Hepatocyte (in vitro differentiated cells): ENCODE results near the gene SPDYE6. TPM values are rescaled to one million over a fixed set of nuclear protein-coding genes. Genes with fewer than 3 reads are reported as not detected.
A peak's percentile ranks its signal among the peaks of the same experiment; 100 is the strongest.

Experiments
- DNase-seq: peaks from one replicate; pipeline ENCODE4 v3.0.0-alpha.2; 2016; ENCODE audit warnings: low spot score
- H2AFZ ChIP-seq: fragments of 200-600 bp; sonication (generic); 2 replicates; pipeline ENCODE4 v1.6.0; 2016; ENCODE audit warnings: antibody characterized with exemption, mild to moderate bottlenecking
- H3K27ac ChIP-seq: fragments of 200-600 bp; sonication (generic); 2 replicates; pipeline ENCODE4 v1.5.1; 2016; ENCODE audit warnings: mild to moderate bottlenecking
- H3K27me3 ChIP-seq: fragments of 200-600 bp; sonication (generic); 2 replicates; pipeline ENCODE4 v1.6.1; 2016
- H3K36me3 ChIP-seq: fragments of 200-600 bp; sonication (generic); replicated peaks from 2 replicates; pipeline ENCODE4 v1.5.1; 2016; ENCODE audit warnings: low read depth; ENCODE audit not compliant: insufficient read depth
- H3K4me1 ChIP-seq: fragments of 200-600 bp; sonication (generic); 2 replicates; pipeline ENCODE4 v1.5.1; 2016; ENCODE audit warnings: mild to moderate bottlenecking, moderate library complexity; ENCODE audit not compliant: insufficient read depth
- H3K4me2 ChIP-seq: fragments of 200-600 bp; sonication (generic); 2 replicates; pipeline ENCODE4 v1.6.0; 2016
- H3K4me3 ChIP-seq: fragments of 200-600 bp; sonication (generic); 2 replicates; pipeline ENCODE4 v1.5.1; 2016; ENCODE audit warnings: mild to moderate bottlenecking
- H3K79me2 ChIP-seq: fragments of 200-600 bp; sonication (generic); 2 replicates; pipeline ENCODE4 v1.6.0; 2017; ENCODE audit warnings: mild to moderate bottlenecking
- H3K9me2 ChIP-seq: fragments of 200-600 bp; sonication (generic); replicated peaks from 2 replicates; pipeline ENCODE4 v1.6.0; 2017; ENCODE audit warnings: mild to moderate bottlenecking; ENCODE audit not compliant: insufficient read depth
- H3K9me3 ChIP-seq: fragments of 200-600 bp; sonication (generic); 2 replicates; pipeline ENCODE4 v1.5.1; 2016; ENCODE audit warnings: low read depth, mild to moderate bottlenecking
- H4K20me1 ChIP-seq: fragments of 200-600 bp; sonication (generic); 2 replicates; pipeline ENCODE4 v1.6.0; 2016; ENCODE audit warnings: mild to moderate bottlenecking; ENCODE audit not compliant: insufficient read depth, poor library complexity, severe bottlenecking
- EZH2 ChIP-seq: fragments of 200-600 bp; sonication (generic); IDR thresholded peaks from 2 replicates; pipeline ENCODE4 v1.6.1; 2016; ENCODE audit warnings: antibody characterized with exemption, mild to moderate bottlenecking, borderline replicate concordance
- EZH2phosphoT487 ChIP-seq: fragments of 200-600 bp; sonication (generic); IDR thresholded peaks from one replicate; pipeline ENCODE4 v1.6.1; 2018; ENCODE audit warnings: antibody characterized with exemption, mild to moderate bottlenecking, low read depth, moderate library complexity; ENCODE audit not compliant: unreplicated experiment, severe bottlenecking
- WGBS: methylation state at CpG from one replicate; pipeline ENCODE4 v1.1.6; 2016; ENCODE audit warnings: low lambda C conversion rate; ENCODE audit errors: missing lambda C conversion rate; 5-methylcytosine and 5-hydroxymethylcytosine counted together
- polyA plus RNA-seq: library from polyadenylated mRNA; unstranded; fragments of >200 nt; fragmentation: Nextera tagmentation; extraction: Ambion mirVana; gene quantifications from 2 replicates; pipeline ENCODE4 v1.2.1, GENCODE V29; 2016
- total RNA-seq: library from RNA; depleted of rRNA; stranded (reverse); fragments of >200 nt; gene quantifications from 2 replicates; pipeline ENCODE4 v1.2.3, GENCODE V29; 2014
- TF ChIP-seq, protein P1 (sequence below): fragments of 200-600 bp; sonication (generic); IDR thresholded peaks from 2 replicates; pipeline ENCODE4 v1.5.1; 2016; ENCODE audit warnings: antibody characterized with exemption, mild to moderate bottlenecking; ENCODE audit not compliant: poor library complexity

SPDYE6 gene
- total and polyA plus RNA-seq, 2 experiments from 2014 or later, result 0.68 TPM; not detected in 1

DNA sequence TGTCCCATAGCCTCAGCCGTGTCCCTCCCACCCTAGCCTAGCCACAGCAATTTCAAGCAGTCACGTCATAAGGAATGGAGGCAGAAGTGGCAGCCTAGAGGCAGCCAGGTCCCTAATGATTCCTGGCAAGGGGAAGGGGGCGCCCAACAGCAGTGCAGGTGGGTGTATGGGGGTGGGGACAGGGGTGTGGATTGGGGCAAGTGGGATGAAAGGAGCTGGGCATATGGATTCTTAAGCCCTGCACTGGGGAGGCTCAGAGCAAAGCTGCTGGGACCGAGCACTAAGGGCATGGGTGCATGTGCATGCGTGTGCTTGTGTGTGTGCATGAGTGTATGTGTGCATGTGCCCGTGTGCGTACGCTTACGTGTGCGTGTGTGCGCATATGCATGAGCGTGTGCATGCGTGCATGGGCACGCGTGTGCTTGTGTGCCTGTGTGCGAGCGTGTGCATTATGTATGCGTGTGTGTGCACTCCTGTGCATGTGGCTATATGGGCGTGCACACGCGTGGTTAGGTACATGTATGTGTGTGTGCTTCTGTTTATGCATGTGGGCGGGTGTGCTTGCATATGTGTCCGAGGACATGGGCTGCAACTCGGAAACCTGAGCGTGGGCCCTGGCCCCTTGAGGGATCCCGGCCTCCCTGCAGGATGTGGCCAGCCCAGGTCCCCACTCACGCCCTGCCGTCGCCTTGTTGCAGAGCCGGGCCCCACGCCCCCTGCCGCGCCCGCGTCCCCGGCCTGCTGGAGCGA, 35.5 kb downstream of the SPDYE6 start:
- Histone ChIP-seq H2AFZ (no peak overlapping the region), H3K79me2 (no peaks in the 10 kb centered on the region), H3K9me2 (no peaks in the 10 kb centered on the region), H3K36me3 (no peaks in the 10 kb centered on the region), H3K4me1 (no peaks in the 10 kb centered on the region), H3K27ac (no peak overlapping the region), H3K27me3 (no peaks in the 10 kb centered on the region), H4K20me1 (no peaks in the 10 kb centered on the region), H3K4me2 (peak overlapping the region; percentile 62), H3K4me3 (no peak overlapping the region), H3K9me3 (no peaks in the 10 kb centered on the region)
- WGBS, result 90% methylated on average over 26 of the region's 37 CpGs
- no peak for DNase-seq
- no peak for TF ChIP-seq EZH2
- no peak for TF ChIP-seq EZH2phosphoT487
- TF ChIP-seq, protein P1, sequence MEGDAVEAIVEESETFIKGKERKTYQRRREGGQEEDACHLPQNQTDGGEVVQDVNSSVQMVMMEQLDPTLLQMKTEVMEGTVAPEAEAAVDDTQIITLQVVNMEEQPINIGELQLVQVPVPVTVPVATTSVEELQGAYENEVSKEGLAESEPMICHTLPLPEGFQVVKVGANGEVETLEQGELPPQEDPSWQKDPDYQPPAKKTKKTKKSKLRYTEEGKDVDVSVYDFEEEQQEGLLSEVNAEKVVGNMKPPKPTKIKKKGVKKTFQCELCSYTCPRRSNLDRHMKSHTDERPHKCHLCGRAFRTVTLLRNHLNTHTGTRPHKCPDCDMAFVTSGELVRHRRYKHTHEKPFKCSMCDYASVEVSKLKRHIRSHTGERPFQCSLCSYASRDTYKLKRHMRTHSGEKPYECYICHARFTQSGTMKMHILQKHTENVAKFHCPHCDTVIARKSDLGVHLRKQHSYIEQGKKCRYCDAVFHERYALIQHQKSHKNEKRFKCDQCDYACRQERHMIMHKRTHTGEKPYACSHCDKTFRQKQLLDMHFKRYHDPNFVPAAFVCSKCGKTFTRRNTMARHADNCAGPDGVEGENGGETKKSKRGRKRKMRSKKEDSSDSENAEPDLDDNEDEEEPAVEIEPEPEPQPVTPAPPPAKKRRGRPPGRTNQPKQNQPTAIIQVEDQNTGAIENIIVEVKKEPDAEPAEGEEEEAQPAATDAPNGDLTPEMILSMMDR, result no peak

DNA sequence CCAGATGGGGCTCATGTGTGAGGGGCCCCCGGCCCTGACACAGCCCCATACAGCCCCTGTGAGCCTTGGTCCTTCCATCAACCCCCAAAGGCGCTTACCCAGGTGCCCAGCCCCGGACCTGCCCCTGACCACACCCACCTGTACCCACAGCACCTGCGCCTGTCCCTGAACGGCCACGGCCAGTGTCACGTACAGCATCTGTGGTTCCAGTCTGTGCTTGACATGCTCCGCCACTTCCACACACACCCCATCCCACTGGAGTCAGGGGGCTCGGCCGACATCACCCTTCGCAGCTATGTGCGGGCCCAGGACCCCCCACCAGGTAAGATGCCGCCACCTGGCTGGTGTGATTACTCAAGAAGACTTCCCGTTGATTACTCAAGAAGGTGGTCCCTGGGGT, 36.1 kb downstream of the SPDYE6 start:
- Histone ChIP-seq H3K79me2 (no peaks in the 10 kb centered on the region), H3K4me1 (no peaks in the 10 kb centered on the region), H3K27me3 (no peaks in the 10 kb centered on the region), H3K9me2 (no peaks in the 10 kb centered on the region), H3K9me3 (no peaks in the 10 kb centered on the region), H4K20me1 (no peaks in the 10 kb centered on the region), H3K36me3 (no peaks in the 10 kb centered on the region), H3K4me2 (no peak overlapping the region), H2AFZ (no peak overlapping the region), H3K4me3 (no peak overlapping the region), H3K27ac (no peak overlapping the region)
- DNase-seq, result no peak
- TF ChIP-seq, protein P1, result no peak
- TF ChIP-seq EZH2phosphoT487, result no peak
- TF ChIP-seq EZH2, result no peak
- 97% methylated on average over 11 of the region's 14 CpGs for WGBS

DNA sequence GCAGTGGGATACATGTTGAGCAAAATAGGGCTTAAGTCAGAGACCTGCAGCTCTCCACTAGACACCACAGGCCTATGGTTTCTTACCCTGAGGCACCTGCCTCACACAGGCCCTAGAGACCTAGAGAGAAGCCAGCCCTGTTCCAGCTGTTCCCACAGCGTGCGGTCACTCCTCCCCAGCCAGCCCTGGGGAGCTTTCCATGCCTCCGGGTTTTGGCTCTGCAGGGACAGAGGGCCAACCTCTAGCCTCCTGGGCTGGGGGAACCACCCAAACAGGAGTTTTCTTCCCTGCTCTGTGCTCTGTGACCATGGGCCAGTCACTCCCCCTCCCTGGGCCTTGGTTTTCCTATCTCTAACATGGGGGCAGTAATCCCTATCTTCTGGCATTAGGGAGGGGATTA, 36.6 kb downstream of the SPDYE6 start:
- Histone ChIP-seq H3K9me2 (no peaks in the 10 kb centered on the region), H3K27ac (no peak overlapping the region), H3K4me2 (no peak overlapping the region), H4K20me1 (no peaks in the 10 kb centered on the region), H3K9me3 (no peaks in the 10 kb centered on the region), H3K27me3 (no peaks in the 10 kb centered on the region), H3K79me2 (no peaks in the 10 kb centered on the region), H3K4me3 (no peak overlapping the region), H3K4me1 (no peaks in the 10 kb centered on the region), H2AFZ (no peak overlapping the region), H3K36me3 (no peaks in the 10 kb centered on the region)
- WGBS, result 92% methylated on average over 3 of the region's 3 CpGs
- no peak for DNase-seq
- TF ChIP-seq, protein P1, result no peak
- TF ChIP-seq EZH2, result no peak
- no peak for TF ChIP-seq EZH2phosphoT487
